Heart left ventricle (tissue), 16 donors: ENCODE measurements around the gene PACRG. TPM values are rescaled to one million over a fixed set of nuclear protein-coding genes. Genes with fewer than 3 reads are reported as not detected.

ENCODE experiments used
- ATAC-seq, 4 donors: fragments of 200-7000 bp; cut with Tn5 transposase; one replicate each; pipeline ENCODE4 v1.9.1; 2020 to 2022; ENCODE audit warnings: moderate library complexity in 4 of 4, mild to moderate bottlenecking in 3 of 4, moderate number of reproducible peaks in 1 of 4
- DNase-seq, 5 donors: peaks; one replicate each; pipeline ENCODE4 v3.0.0-alpha.2; 2020
- H3K27ac ChIP-seq, 12 donors: fragments of 200-600 bp; sonication (generic) in 4 of 12; one replicate each; pipeline versions ENCODE4 v1.5.0 to v1.8.0; 2016 to 2022; ENCODE audit warnings: mild to moderate bottlenecking in 2 of 12
- H3K27me3 ChIP-seq, 9 donors: fragments of 200-600 bp; sonication (generic) in 2 of 9; one replicate each; pipeline versions ENCODE4 v1.5.1 to v1.8.0; 2016 to 2022; ENCODE audit warnings: mild to moderate bottlenecking in 3 of 9
- H3K36me3 ChIP-seq, 9 donors: fragments of 200-600 bp; sonication (generic) in 2 of 9; one replicate each; pipeline versions ENCODE4 v1.5.0 to v1.8.0; 2018 to 2022; ENCODE audit warnings: mild to moderate bottlenecking in 2 of 9
- H3K4me1 ChIP-seq, 12 donors: fragments of 200-600 bp; sonication (generic) in 4 of 12; one replicate each; pipeline versions ENCODE4 v1.5.0 to v1.8.0; 2016 to 2022; ENCODE audit warnings: mild to moderate bottlenecking in 3 of 12
- H3K4me3 ChIP-seq, 12 donors: fragments of 200-600 bp; sonication (generic) in 4 of 12; one replicate each; pipeline versions ENCODE4 v1.5.0 to v1.8.0; 2017 to 2022; ENCODE audit warnings: mild to moderate bottlenecking in 9 of 12, moderate library complexity in 4 of 12
- H3K9me3 ChIP-seq, 12 donors: fragments of 200-600 bp; sonication (generic) in 4 of 12; one replicate each; pipeline versions ENCODE4 v1.5.0 to v1.8.0; 2016 to 2022; ENCODE audit warnings: mild to moderate bottlenecking in 1 of 12
- CTCF ChIP-seq, 12 donors: fragments of 200-600 bp; sonication (generic) in 4 of 12; IDR thresholded peaks; one replicate each; pipeline versions ENCODE4 v1.5.0 to v1.8.0; 2018 to 2022; ENCODE audit warnings: antibody characterized with exemption in 12 of 12, mild to moderate bottlenecking in 5 of 12
- POLR2A ChIP-seq, 2 donors: fragments of 450-650 bp; IDR thresholded peaks; one replicate each; pipeline ENCODE4 v1.6.1; 2017; ENCODE audit warnings: antibody characterized with exemption in 2 of 2, mild to moderate bottlenecking in 2 of 2, moderate library complexity in 2 of 2
- WGBS, 4 donors: extraction: QIAGEN DNeasy Blood & Tissue Kit in 2 of 4; methylation state at CpG; one replicate each; pipeline versions ENCODE4 v1.1.5 to v1.1.7; 2013 to 2018; 5-methylcytosine and 5-hydroxymethylcytosine counted together
- intact Hi-C, 10 donors: fragments of 100-400 bp; cut with DNase I; formaldehyde crosslinking; loops; one replicate each; pipeline versions ENCODE4 v1.11.1 to v1.14.2; 2022
- polyA plus RNA-seq, 2 donors: library from polyadenylated mRNA; stranded (reverse); fragments of 200-250 nt; gene quantifications; one replicate each; pipeline ENCODE4 v1.2.3, GENCODE V29; 2013
- total RNA-seq, 9 donors: library from RNA; depleted of rRNA in 2 of 9; stranded (reverse); fragments of >200 nt in 2 of 9; fragmentation: NEBNext Ultra II Directional in 3 of 9; extraction: Animal tissue kit (Norgen Biotek cat#: 25700) in 3 of 9; gene quantifications; one replicate each; pipeline versions ENCODE4 v1.1.0 to v1.2.4, GENCODE V29; 2016 to 2023
- donor health status: ischemic (EF 13 %, LVEDD 7.1; RV severe dilation, severe dysfunction).
- donor health status: healthy with polysubstance abuse.
- donor health status: DM: no; HTN: yes; CAD: no.
- donor health status: DM: no; HTN: no; CAD: no.
- donor health status: ischemic (EF 25% LVEDD 6.9; RV normal size, moderate dysfunction).
- donor health status: ischemic (EF 25% LVEDD 5.7; RV mildly dilated, moderate dysfunction).
- donor health status: healthy.
- donor health status: DM: yes; HTN: yes; CAD: no.
- donor health status: ischemic (EF 35%, LVEDD 5.7; RV mildly dilated, moderate dysfunction).
- donor health status: nonischemic (EF 11% LVEDD 7.7; RV severe dilation, severe dysfunction).
- donor health status: DM: yes; HTN: yes; CAD: no.
- donor health status: PGD.
- donor health status: ischemic (EF 29% LVEDD 5.4; RV normal size, mild dysfunction).
- donor health status: nonischemic (EF 23%, LVEDD 6.1; RV moderate dilation, normal function).

The PACRG gene
- total and polyA plus RNA-seq, 11 donors, result 2.0 to 83.3 (median 11.8) TPM

DNA sequence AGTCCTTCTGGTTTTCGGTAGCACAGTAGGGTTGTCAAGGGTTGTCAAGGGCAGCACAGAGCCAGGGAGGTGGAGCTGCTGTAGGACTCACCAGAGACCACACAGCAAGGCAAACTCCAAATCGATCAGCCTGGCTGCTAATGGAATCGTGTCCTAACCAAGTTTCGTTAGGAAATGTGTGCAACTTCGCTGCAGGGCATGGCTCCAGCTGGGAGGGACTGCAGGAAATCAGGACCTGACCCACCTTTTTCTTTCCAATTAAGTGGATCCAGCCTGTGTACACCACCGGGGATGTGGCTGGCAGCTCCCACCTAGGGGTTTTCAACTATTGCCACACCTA, 435.1 kb downstream of the PACRG start:
- H3K27me3 ChIP-seq, result no peaks in the 10 kb centered on the region
- no peak overlapping the region for H3K27ac ChIP-seq
- 51 to 80% (median 68%) methylated on average over 6 of the region's 6 CpGs for WGBS, 4 donors
- no peak for TF ChIP-seq POLR2A (IDR thresholded peaks at IDR 0.05)
- TF ChIP-seq CTCF (IDR thresholded peaks at IDR 0.05), result no peak
- no peaks in the 10 kb centered on the region for H3K36me3 ChIP-seq
- no peaks in the 10 kb centered on the region for H3K9me3 ChIP-seq
- intact Hi-C loops, result loop anchor here in 2 of 10 donors (10.0 kb wide), 1 partner anchor 308 kb away; no protein-coding TSS in a partner anchor
- ATAC-seq (no peak), DNase-seq (no peak)
- H3K4me1 ChIP-seq, result peaks cover 0 to 3% (median 0%) of the 10 kb centered on the region in 12 donors
- H3K4me3 ChIP-seq, result no peak overlapping the region

DNA sequence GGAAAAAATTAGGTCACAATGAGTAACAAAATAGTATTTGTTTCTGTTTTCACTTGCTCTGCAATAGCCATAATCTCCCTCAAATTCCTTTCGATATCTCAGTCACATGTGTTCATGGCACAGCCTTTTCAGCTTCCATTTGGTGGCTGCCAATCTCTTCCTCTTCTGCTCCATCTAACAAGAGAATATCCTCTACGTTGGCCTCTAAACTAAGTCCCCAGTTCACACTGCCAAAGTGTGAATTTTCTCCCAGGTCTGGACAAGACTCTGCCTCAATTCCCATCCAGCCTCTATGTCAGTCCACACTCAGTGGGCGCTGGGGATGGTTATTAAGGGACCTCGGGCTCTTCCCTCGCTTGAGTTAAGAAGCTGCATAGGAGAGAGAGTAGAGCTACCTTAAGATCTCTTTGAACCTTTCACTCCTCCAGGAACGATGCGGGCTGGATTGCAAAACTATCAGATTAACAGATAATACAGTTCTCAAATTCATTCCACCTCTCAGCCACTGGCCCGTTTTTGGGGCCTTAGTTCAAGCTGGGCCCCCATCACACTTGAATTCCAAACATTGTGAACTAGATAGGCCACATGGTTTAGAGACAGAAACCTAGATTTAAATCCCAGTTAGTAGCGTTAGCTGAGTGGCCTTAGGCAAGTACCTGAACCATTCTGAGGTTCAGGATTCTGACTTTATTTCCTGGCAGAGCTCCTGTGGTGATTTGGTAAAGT, 436.6 kb downstream of the PACRG start:
- ATAC-seq (no peak), DNase-seq (no peak)
- Histone ChIP-seq H3K4me3 (no peak overlapping the region), H3K9me3 (no peaks in the 10 kb centered on the region), H3K27ac (no peak overlapping the region), H3K27me3 (no peaks in the 10 kb centered on the region), H3K4me1 (peaks cover 0 to 3% (median 0%) of the 10 kb centered on the region in 12 donors), H3K36me3 (no peaks in the 10 kb centered on the region)
- WGBS, 4 donors, result 81 to 87% (median 85%) methylated on average over 9 of the region's 9 CpGs
- TF ChIP-seq POLR2A (IDR thresholded peaks at IDR 0.05) (no peak), CTCF (IDR thresholded peaks at IDR 0.05) (no peak)
- intact Hi-C loops, result loop anchor here in 2 of 10 donors (10.0 kb wide), 1 partner anchor 310 kb away; no protein-coding TSS in a partner anchor

GRCh38 chr6:163165155-163165910, 437.6 kb downstream of the PACRG start:
- intact Hi-C loops, result loop anchor here in 2 of 10 donors (10.0 kb wide), 1 partner anchor 311 kb away; no protein-coding TSS in a partner anchor
- no peaks in the 10 kb centered on the region for H3K4me1 ChIP-seq
- no peaks in the 10 kb centered on the region for H3K27me3 ChIP-seq
- DNase-seq (no peak), ATAC-seq (peak in 1 of 4 donors; percentile 27)
- no peaks in the 10 kb centered on the region for H3K36me3 ChIP-seq
- H3K9me3 ChIP-seq, result peaks cover 0 to 3% (median 0%) of the 10 kb centered on the region in 12 donors
- H3K27ac ChIP-seq, result no peak overlapping the region
- WGBS, 4 donors, result 93 to 95% (median 94%) methylated on average over 22 of the region's 22 CpGs
- H3K4me3 ChIP-seq, result no peak overlapping the region
- TF ChIP-seq CTCF (IDR thresholded peaks at IDR 0.05) (no peak), POLR2A (IDR thresholded peaks at IDR 0.05) (no peak)

- Histone ChIP-seq H3K4me1 (no peaks in the 10 kb centered on the region), H3K36me3 (no peaks in the 10 kb centered on the region), H3K27me3 (no peaks in the 10 kb centered on the region), H3K9me3 (peaks cover 0 to 6% (median 0%) of the 10 kb centered on the region in 12 donors), H3K27ac (no peak overlapping the region), H3K4me3 (no peak overlapping the region)
- TF ChIP-seq POLR2A (IDR thresholded peaks at IDR 0.05) (no peak), CTCF (IDR thresholded peaks at IDR 0.05) (no peak)
- ATAC-seq (no peak), DNase-seq (no peak)
- intact Hi-C loops, result loop anchor here in 2 of 10 donors (10.0 kb wide), 1 partner anchor 311 kb away; no protein-coding TSS in a partner anchor
- WGBS, 4 donors, result 90 to 92% (median 90%) methylated on average over 14 of the region's 14 CpGs
Measured at GRCh38 chr6:163165922-163166321, 438.1 kb downstream of the PACRG start.
